K562 (cell line): Measurements from ENCODE around the gene CNIH3. TPM values are rescaled to one million over a fixed set of nuclear protein-coding genes. Genes with fewer than 3 reads are reported as not detected.

Experiments used
- ATAC-seq: fragments of 200-7000 bp; cut with Tn5 transposase; 3 replicates; pipeline ENCODE4 v1.9.1; 2020; ENCODE audit warnings: moderate library complexity
- BruUV-seq: library from RNA; stranded (reverse); fragments of 400-500 nt; replicated peaks from 2 replicates; lab custom pipeline; 2021; lab: Mats Ljungman, UMichigan
- CTCF ChIA-PET: fragments of 300-600 bp; formaldehyde crosslinking; extraction: SDS; loops from one replicate; lab custom pipeline; 2021; ENCODE audit warnings: low intra/inter-chr PET ratio; lab: Yijun Ruan, JAX
- POLR2A ChIA-PET: fragments of 300-600, 350-650 bp; sonication (Branson Sonifier 250); formaldehyde crosslinking; extraction: SDS; loops from one replicate; lab custom pipeline; 2021; ENCODE audit warnings: antibody characterized with exemption, inconsistent platforms; lab: Yijun Ruan, JAX
- DNase-seq, 4 experiments: peaks; one replicate each; pipeline versions ENCODE4 v3.0.0 to v3.0.0-alpha.2; 2011 to 2018; ENCODE audit warnings: low spot score in 3 of 4, mixed read lengths in 3 of 4; ENCODE audit errors: extremely low read depth in 1 of 4
- FAIRE-seq: peaks from 2 replicates; lab custom pipeline; 2011; peaks lifted over from hg19 to GRCh38; lab: Jason Lieb, UNC
- H2AFZ ChIP-seq: 2 replicates; pipeline ENCODE4 v1.6.0; 2011; ENCODE audit warnings: low read depth, low read length, control low read depth, inconsistent platforms
- H3K27ac ChIP-seq: fragments of 200-600 bp; 3 replicates; pipeline ENCODE4 v1.8.0; 2011; ENCODE audit warnings: low read depth, mild to moderate bottlenecking, control low read depth, inconsistent platforms, low read length, moderate library complexity, mixed read lengths; ENCODE audit errors: extremely low read depth
- H3K27me3 ChIP-seq, 2 experiments: fragments of 300-600 bp in 1 of 2; 2 replicates in 1 of 2; 3 replicates in 1 of 2; pipeline versions ENCODE4 v1.6.0 to v1.8.0; 2011; ENCODE audit warnings: inconsistent platforms in 2 of 2, low read length in 2 of 2, mild to moderate bottlenecking in 1 of 2, mixed read lengths in 1 of 2, moderate library complexity in 1 of 2; ENCODE audit not compliant: control insufficient read depth in 2 of 2, insufficient read depth in 2 of 2
- H3K36me3 ChIP-seq: fragments of 300-600 bp; 3 replicates; pipeline ENCODE4 v1.8.0; 2011; ENCODE audit warnings: mild to moderate bottlenecking, low read length, inconsistent platforms; ENCODE audit not compliant: control insufficient read depth, insufficient read depth
- H3K4me1 ChIP-seq, 2 experiments: fragments of 200-600 bp in 1 of 2; replicated peaks in 1 of 2; 2 replicates in 1 of 2; 3 replicates in 1 of 2; pipeline versions ENCODE4 v1.5.1 to v1.8.0; 2011; ENCODE audit warnings: inconsistent platforms in 2 of 2, low read length in 2 of 2, mild to moderate bottlenecking in 1 of 2, mixed read lengths in 1 of 2, moderate library complexity in 1 of 2; ENCODE audit not compliant: control insufficient read depth in 2 of 2, insufficient read depth in 2 of 2
- H3K4me2 ChIP-seq: 2 replicates; pipeline ENCODE4 v1.6.1; 2011; ENCODE audit warnings: low read length, control low read depth, inconsistent platforms, mixed read lengths; ENCODE audit not compliant: insufficient read depth
- H3K4me3 ChIP-seq: fragments of 200-600 bp; sonication (generic), shearing (Covaris generic); 2 replicates; pipeline ENCODE4 v1.5.1; 2016; ENCODE audit warnings: control low read depth, inconsistent platforms
- H3K79me2 ChIP-seq: fragments of 200-600 bp; 3 replicates; pipeline ENCODE4 v1.8.0; 2011; ENCODE audit warnings: low read length, inconsistent platforms; ENCODE audit not compliant: control insufficient read depth, insufficient read depth
- H3K9ac ChIP-seq, 2 experiments: 2 replicates each; pipeline versions ENCODE4 v1.6.0 to v1.6.1; 2011; ENCODE audit warnings: low read depth in 2 of 2, low read length in 2 of 2, control low read depth in 1 of 2, inconsistent platforms in 1 of 2, mild to moderate bottlenecking in 1 of 2, mixed read lengths in 1 of 2; ENCODE audit not compliant: insufficient read depth in 1 of 2
- H3K9me1 ChIP-seq: one replicate; pipeline ENCODE4 v1.6.0; 2011; ENCODE audit warnings: inconsistent platforms, mild to moderate bottlenecking, low read length, moderate library complexity; ENCODE audit not compliant: control insufficient read depth, insufficient read depth
- H3K9me3 ChIP-seq: replicated peaks from 2 replicates; pipeline ENCODE4 v1.5.1; 2011; ENCODE audit warnings: low read depth, low read length, inconsistent platforms; ENCODE audit not compliant: control insufficient read depth, insufficient read depth
- H4K20me1 ChIP-seq: replicated peaks from 2 replicates; pipeline ENCODE4 v1.6.1; 2011; ENCODE audit warnings: low read length, inconsistent platforms, mixed read lengths; ENCODE audit not compliant: control insufficient read depth, insufficient read depth
- CBFA2T3 ChIP-seq: fragments of 450-650 bp; IDR thresholded peaks from 2 replicates; pipeline ENCODE4 v1.6.1; 2017
- SREBF1 ChIP-seq: fragments of 150-350 bp; IDR thresholded peaks from 2 replicates; pipeline ENCODE4 v1.6.1; 2014; ENCODE audit warnings: antibody characterized with exemption, low read depth, low read length, borderline replicate concordance
- ZNF444 ChIP-seq: fragments of 250-450 bp; sonication (Bioruptor Pico); IDR thresholded peaks from 2 replicates; pipeline ENCODE4 v1.4.0; 2020; ENCODE audit warnings: mild to moderate bottlenecking, moderate library complexity
- WGBS: fragments of 100-300 bp; shearing (Covaris generic); methylation state at CpG from one replicate; pipeline ENCODE4 v1.1.6; 2016; ENCODE audit warnings: low coverage, mixed read lengths; ENCODE audit not compliant: insufficient coverage; ENCODE audit errors: missing lambda C conversion rate; 5-methylcytosine and 5-hydroxymethylcytosine counted together
- in situ Hi-C: fragments of 300-500 bp; cut with MboI; formaldehyde crosslinking; loops from 4 replicates; pipeline ENCODE4 v1.15.0; 2018; ENCODE audit warnings: inconsistent platforms, mixed read lengths
- intact Hi-C: fragments of 100-400 bp; cut with micrococcal nuclease; formaldehyde crosslinking; loops from 2 replicates; pipeline ENCODE4 v1.14.2; 2022
- polyA plus RNA-seq, 8 experiments: library from polyadenylated mRNA; depleted of rRNA in 4 of 8; stranded (reverse) in 5 of 8; unstranded in 3 of 8; fragments of >200 nt; fragmentation: Nextera tagmentation in 2 of 8; fragmentation: Illumina TruSeq in 1 of 8; extraction: Ambion mirVana in 2 of 8; extraction: Trizol in 1 of 8; gene quantifications; 2 replicates each; pipeline versions ENCODE4 v1.2.1 to v1.2.3, GENCODE V29; 2011 to 2014; ENCODE audit warnings: inconsistent platforms in 1 of 8, missing spikeins in 1 of 8
- total RNA-seq, 7 experiments: library from RNA; depleted of rRNA in 6 of 7; stranded (reverse); fragments of >200 nt in 6 of 7; fragmentation: Illumina TruSeq in 2 of 7; extraction: Trizol in 2 of 7; gene quantifications; 2 replicates each; pipeline versions ENCODE4 v1.2.1 to v1.2.3, GENCODE V29; 2011 to 2021; ENCODE audit warnings: low replicate concordance in 1 of 7
- TF ChIP-seq, protein P1 (sequence below): sonication (generic); formaldehyde crosslinking; IDR thresholded peaks from 2 replicates; pipeline ENCODE4 v1.9.0; 2022; ENCODE audit warnings: mild to moderate bottlenecking, missing genetic modification reagents
- TF ChIP-seq, protein P2 (sequence below): fragments of 250-450 bp; sonication (Bioruptor Pico); IDR thresholded peaks from 2 replicates; pipeline ENCODE4 v1.5.0; 2021

CNIH3 gene
- total and polyA plus RNA-seq, 9 of the 15 experiments (the other 6 are each of a cell fraction or from before 2014, with no cell fraction given): 0.14 to 1.8 (median 0.79) TPM

DNA sequence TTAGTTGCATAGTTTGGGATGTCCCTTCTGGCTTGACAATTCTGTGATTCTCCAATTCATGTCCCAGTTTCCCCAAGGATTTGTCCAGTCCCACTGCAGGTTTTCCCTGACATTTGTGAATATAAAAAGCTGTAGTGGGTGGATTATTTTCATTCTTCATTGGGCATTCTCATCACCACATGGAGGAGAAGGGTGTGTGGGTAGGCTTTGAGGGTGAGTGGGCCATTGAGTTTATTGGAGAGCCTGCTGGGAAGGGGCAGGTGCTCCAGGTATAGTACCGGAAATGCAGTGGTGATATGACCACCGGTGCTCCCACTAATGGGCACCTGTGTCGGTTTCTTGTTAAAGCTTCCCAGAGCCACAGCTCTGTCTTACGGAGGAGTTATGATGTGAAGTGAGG, 74.5 kb downstream of the CNIH3 start:
- Histone ChIP-seq H3K4me2 (no peak overlapping the region), H3K9me3 (no peaks in the 10 kb centered on the region), H3K9me1 (no peaks in the 10 kb centered on the region), H2AFZ (no peak overlapping the region), H3K4me3 (no peak overlapping the region), H3K36me3 (no peaks in the 10 kb centered on the region), H3K79me2 (no peaks in the 10 kb centered on the region), H3K27me3 (peaks cover 14 to 24% of the 10 kb centered on the region in 2 experiments), H3K4me1 (no peaks in the 10 kb centered on the region), H4K20me1 (no peaks in the 10 kb centered on the region), H3K9ac (no peak overlapping the region), H3K27ac (no peak overlapping the region)
- in situ Hi-C loops (no loop called here), intact Hi-C loops (no loop called here)
- 23% methylated on average over 4 of the region's 4 CpGs for WGBS
- FAIRE-seq (no peak), ATAC-seq (no peak), DNase-seq (no peak)
- BruUV-seq: no TSS peak
- ChIA-PET POLR2A (interaction anchor here (0.6 kb wide), 1 partner anchor 11 kb away, joined by 4 read pairs; no protein-coding TSS in a partner anchor), CTCF (no interaction called here)
- TF ChIP-seq CBFA2T3: no peak
- TF ChIP-seq, protein P1, sequence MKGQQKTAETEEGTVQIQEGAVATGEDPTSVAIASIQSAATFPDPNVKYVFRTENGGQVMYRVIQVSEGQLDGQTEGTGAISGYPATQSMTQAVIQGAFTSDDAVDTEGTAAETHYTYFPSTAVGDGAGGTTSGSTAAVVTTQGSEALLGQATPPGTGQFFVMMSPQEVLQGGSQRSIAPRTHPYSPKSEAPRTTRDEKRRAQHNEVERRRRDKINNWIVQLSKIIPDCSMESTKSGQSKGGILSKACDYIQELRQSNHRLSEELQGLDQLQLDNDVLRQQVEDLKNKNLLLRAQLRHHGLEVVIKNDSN (CRISPR knock-in tag): no peak
- TF ChIP-seq SREBF1: no peak
- no peak for TF ChIP-seq ZNF444
- TF ChIP-seq, protein P2, sequence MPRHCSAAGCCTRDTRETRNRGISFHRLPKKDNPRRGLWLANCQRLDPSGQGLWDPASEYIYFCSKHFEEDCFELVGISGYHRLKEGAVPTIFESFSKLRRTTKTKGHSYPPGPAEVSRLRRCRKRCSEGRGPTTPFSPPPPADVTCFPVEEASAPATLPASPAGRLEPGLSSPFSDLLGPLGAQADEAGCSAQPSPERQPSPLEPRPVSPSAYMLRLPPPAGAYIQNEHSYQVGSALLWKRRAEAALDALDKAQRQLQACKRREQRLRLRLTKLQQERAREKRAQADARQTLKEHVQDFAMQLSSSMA: no peak
